ENCODE measurements around the gene KCNE3.

The KCNE3 gene

GRCh38 chr11:74471668-74472429 is 4.5 kb upstream of the KCNE3 start:
- no peak for DNase-seq (ENCODE audit: low spot score)

DNA sequence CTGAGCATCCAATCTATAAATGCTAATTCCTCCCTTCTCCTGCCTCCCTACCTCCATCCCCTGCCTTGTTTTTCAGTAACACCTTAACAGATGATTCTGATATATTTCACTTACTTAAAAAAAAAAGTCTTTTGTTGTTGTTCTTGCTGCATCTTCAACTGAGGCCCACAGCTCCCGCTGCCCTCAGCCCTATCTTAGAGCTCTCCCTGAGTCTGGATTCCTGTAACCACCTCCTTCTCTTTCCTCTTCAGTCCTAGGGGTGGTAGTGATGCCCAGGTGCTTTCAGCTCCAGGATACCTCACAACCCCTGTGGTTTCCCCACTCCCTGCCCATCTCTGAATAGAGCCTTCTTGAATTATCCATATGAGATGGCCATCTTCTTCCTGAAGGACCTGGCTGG is 3.7 kb upstream of the KCNE3 start:
- DNase-seq (ENCODE audit: low spot score): no peak

GRCh38 chr11:74470526-74470925 is 3.2 kb upstream of the KCNE3 start:
- no peak for DNase-seq (ENCODE audit: low spot score)

DNA sequence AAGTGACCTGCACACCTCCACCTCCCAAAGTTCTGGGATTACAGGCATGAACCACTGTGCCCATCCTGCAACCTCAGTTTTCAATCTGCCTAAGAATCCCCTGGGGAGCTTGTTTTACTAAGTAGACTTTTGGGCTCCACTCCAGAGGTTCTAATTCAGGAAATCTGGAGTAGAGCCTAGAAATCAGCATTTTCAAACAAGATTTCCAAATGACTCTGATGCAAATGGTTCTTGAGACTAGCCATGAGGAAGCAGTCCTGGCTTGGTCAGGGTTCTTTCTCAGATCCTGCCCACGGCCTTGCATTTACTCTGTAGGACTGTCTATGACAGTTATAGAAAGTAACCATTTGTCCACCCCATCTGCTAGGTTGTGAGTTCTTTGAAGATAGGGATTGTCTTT is 1.6 kb upstream of the KCNE3 start:
- no peak for DNase-seq (ENCODE audit: low spot score)

DNA sequence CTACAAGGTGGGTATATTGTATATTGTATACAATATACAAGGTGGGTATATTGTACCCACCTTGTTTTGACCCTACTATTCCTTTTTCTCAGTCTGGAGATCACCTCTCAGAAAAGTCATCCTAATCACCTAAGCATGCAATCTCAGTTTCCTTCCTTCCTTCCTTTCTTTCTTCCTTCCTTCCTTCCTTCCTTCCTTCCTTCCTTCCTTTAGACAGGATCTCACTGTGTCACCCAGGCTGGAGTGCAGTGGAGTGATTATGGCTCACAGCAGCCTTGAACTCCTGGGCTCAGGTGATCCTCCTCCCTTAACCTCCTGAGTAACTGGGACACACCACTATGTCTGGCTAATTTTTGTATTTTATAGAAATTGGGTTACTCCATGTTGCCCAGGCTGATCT is 1.2 kb upstream of the KCNE3 start:
- DNase-seq (ENCODE audit: low spot score): no peak

DNA sequence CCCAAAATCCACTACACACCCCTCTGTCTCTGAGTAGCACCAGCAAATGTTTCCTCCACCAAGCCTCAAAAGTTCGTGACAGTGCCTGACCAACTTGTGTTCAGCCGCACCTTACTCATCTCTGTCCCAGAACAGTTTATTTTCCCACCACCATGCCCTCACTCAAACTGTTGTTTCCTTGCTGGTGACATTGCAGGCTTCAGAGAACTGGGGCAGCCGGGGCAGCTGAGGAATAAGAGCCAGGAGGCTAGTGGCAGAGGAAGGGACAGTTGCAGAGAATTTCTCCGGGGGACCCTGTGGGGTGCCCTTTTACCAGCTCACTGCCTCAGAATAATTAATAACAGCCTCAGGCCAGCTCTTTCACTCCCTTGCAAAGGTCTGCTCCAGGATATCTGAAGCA is 709 bp upstream of the KCNE3 start:
- no peak for DNase-seq (ENCODE audit: low spot score)

DNA sequence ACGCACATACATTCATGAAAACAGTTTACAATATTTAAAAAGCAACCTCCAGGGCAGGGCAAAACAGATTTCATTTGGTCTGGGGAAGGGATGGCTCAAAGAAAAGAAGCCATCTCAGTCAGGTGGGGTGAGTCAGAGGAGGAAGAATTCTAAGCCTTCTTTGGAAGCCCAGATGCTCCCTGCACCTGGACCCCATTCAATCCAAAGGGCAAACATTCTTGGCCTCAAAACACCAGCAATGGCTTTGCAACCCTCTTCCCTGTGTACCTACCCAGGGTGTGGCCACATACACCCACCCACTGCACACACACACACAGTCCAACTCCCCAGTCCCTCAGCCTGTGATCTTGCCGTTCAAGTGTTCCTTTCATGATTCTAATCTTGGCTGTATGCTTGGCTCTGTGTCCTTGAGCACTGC is 2.0 kb downstream of the KCNE3 start:
- no peak for DNase-seq (ENCODE audit: low spot score)

DNA sequence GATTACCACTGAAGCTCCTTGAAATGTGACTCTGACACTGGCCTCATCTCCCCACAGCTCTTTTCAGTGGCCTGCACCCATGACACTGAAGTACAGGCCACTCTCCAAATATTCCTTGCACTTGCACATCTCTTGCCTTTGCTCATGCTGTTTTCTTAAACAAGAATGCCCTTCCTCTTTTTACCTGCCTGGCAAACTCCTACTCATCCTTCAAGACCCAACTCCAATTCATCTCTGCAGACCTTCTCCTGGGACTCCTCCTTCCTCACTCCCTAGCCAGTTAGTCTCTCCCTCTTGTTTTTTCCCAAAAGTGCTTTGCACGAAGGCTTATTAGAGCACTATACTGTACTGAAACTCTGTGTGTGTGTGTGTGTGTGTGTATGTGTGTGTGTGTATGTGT is 2.6 kb downstream of the KCNE3 start:
- DNase-seq (ENCODE audit: low spot score): no peak

- DNase-seq (ENCODE audit: low spot score): no peak
Measured at GRCh38 chr11:74463216-74463615, 4.1 kb downstream of the KCNE3 start.

- no peak for DNase-seq (ENCODE audit: low spot score)
Measured at GRCh38 chr11:74462631-74463030, 4.7 kb downstream of the KCNE3 start.

- peak; percentile 68 for DNase-seq (ENCODE audit: low spot score)
Measured at GRCh38 chr11:74462009-74462408, 5.3 kb downstream of the KCNE3 start.

DNA sequence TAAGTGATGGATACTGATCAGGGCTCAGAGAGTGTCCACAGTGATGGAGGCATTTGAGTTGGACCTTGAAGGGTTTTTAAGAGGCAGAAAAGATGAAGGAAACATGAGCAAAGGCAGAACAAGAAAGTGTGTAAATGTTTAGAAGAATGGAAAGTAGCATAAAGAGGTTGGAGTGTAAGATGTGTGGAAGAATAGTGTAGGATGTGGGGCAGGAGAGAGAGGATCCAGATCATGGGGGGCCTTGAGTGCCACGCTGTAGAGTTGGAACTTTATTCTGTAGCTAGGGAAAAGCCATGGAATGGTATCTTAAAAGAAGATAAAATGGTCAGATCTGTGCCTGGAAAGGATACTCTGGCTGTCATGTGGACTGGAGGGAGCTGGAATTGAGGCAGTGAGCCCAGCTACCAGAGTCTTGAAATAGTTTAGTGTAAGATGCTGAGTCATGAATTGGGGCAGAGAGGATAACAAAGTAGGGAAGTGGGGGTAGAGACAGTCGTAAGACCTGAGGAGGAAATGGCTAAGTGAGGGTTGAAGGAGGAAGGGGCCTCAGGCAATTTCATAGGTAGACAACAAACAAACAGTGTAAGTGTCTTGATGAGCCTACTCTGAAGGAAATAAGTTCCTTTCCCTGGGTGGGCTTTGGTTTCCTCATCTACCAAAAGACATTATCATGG is 6.7 kb downstream of the KCNE3 start:
- DNase-seq (ENCODE audit: low spot score): no peak

DNA sequence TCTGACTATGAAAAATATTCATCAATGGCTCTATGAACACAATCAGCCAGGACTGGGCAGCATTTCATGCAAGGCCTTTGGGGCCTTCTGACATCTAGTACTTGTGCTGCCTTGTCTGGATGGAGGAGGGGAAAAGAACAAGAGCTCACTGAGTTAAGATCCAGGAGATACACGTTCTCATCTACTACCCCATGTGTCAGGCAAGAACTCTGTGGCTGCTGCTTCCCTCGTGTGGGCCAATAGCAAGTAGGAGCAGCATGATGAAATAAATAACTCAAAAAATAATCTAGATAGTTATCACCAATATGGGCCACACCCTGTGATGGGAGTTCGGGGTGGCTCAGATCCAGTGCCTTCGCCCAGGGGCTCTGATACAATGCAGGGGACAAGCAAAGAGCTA is 7.3 kb downstream of the KCNE3 start:
- DNase-seq (ENCODE audit: low spot score): no peak

DNA sequence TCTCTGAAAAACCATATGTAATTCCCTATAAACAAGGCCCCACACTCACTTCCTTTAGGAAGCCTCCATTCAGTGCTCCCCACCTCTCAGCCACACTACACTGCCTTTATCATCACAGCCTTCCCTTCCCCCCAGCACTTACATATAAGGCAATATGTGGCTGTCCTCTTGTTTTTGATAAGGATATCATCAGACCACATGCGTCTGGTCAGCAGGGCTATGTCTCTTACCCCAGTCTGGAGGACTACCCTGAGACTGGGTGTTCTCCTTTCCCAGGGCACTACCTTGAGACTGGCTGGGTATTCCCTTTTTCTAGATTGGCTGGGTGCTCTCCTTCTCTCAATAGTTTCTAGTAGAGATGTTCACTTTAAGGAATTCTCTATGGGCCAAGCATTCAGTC is 7.8 kb downstream of the KCNE3 start:
- DNase-seq (ENCODE audit: low spot score): no peak

DNA sequence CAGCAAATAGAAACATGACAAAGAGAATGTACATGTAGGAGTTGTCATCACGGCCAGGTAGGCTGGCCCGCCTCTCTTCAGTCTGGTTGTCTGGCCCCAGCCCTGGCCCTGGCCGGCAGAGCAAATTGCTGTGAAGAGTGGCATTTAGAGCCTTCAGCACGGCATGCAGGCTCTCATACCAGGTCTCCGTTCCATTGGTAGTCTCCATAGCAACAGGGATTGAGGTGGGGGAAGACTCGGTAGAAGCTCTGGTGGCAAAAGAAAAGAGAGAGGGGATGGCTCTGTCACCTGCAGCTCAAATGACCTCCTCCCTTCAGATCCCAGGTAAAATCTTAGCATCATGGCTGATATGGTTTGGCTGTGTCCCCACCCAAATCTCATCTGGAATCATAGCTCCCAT is 10.0 kb downstream of the KCNE3 start:
- DNase-seq (ENCODE audit: low spot score): no peak

DNA sequence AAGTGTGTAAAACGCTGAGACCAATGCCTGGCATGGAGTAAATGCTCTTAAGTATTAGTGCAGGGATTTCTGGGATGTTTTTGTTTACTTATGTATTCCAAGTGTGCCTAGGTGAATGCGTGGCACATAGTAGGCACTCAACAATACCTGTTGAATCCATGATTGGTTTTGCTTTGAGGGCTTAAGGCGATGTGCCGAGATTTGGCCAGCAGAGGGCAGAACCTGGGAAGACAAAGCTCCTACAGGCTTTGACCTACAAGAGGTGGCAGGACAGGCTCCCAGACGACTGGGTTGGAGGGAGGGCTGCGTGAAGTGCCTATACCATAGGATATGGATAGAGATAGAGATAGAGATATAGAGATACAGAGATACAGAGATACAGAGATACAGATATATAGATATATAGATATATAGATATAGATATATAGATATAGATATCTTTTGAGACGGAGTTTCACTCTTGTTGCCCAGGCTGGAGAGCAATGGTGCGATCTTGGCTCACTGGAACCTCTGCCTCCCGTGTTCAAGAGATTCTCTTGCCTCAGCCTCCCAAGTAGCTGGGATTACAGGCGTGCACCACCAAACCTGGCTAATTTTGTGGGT is 13.9 kb downstream of the KCNE3 start:
- peak; percentile 84 for DNase-seq (ENCODE audit: low spot score)

GRCh38 chr11:74452366-74452765 is 15.0 kb downstream of the KCNE3 start:
- no peak for DNase-seq (ENCODE audit: low spot score)

DNA sequence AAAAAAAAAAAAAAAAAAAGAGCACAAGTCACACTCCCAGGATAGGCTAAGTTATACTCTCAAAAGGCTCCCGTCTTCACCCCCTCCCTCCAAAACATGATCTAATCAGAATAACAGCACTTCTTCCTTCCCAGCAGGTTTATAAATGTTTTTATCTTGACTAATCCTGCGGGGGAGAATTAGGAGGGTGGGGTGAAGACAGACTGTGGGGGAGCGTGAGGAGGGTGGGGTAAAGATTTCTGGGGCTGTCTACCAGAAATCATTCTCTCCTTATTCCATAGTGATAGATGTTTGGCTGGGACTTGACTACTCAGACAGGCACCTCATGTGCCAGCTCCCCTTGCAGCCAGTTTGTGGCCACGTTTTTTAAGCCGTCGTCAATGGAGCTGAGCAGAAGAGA is 17.0 kb downstream of the KCNE3 start:
- DNase-seq (ENCODE audit: low spot score): no peak

DNA sequence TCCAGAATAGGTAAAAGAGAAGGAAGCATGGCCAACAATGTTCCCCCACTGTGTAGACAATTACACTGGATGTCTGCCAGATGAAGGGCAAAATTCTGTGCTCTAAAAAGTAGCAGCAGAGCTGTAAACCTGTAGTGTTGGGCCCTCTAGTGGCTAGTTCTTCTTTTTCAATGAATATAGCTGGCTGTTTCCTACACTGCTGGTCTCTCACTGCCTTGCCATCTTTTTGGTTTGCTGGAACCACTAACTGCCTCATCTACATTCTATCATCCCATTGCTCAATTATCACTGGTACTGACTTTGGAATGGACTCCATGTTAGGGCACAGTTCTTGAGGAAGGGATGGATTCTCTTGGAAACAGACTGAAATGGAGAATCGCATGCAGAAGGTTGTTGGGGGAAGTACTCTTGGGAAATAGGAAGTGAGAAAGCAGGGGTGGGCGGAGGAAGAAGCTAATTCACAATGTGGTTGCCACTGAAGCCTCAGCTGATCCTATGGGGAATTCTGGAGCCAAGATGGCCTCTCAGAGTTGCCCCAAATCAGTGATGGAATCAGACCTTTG is 17.9 kb downstream of the KCNE3 start:
- peak; percentile 65 for DNase-seq (ENCODE audit: low spot score)

DNA sequence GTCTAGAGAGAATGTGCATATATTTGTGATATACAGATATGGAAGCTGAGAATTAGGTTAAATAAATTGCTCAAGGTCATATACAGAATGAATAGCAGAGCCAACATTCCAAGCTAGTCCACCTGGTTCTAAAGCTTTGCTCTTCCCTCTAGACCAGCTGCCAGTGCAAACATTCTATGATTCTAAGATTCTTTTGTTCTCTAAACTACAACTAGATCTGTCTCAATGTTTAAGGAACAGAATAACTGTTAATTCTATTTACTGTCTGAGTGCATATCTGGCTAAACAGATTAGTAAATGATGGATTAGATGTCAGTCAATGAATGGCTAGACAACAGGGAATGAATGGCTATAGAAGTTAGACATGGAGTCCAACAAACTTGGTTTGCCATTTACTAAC is 19.6 kb downstream of the KCNE3 start:
- no peak for DNase-seq (ENCODE audit: low spot score)

- DNase-seq (ENCODE audit: low spot score): no peak
Measured at GRCh38 chr11:74446532-74446938, 20.8 kb downstream of the KCNE3 start.

- DNase-seq (ENCODE audit: low spot score): no peak
Measured at GRCh38 chr11:74444173-74444826, 23.0 kb downstream of the KCNE3 start.

All from iPS-NIHi11 (cell line).